RPMI8226 (cell line): ENCODE measurements around the gene TPH2.

Experiments
- DNase-seq: peaks from one replicate; pipeline ENCODE4 v3.0.0-alpha.2; 2015

Gene TPH2

GRCh38 chr12:71938728-71939385 is at the start of gene TPH2:
TSS of gene TPH2 (plus strand) at chr12:71938845. CDS start at chr12:71938987, 142 bp downstream.
- peak; percentile 75 for DNase-seq

GRCh38 chr12:71890475-71890874 is 48.2 kb upstream of the TPH2 start:
- no peak for DNase-seq

- DNase-seq: no peak
These were observed 46.6 kb upstream of the TPH2 start for GRCh38 chr12:71892059-71892458.

GRCh38 chr12:71896205-71896882 is 42.3 kb upstream of the TPH2 start:
- DNase-seq: no peak

GRCh38 chr12:71900091-71900490 is 38.6 kb upstream of the TPH2 start:
- DNase-seq: no peak

- no peak for DNase-seq
These were observed 34.0 kb upstream of the TPH2 start for GRCh38 chr12:71904629-71905028.

GRCh38 chr12:71935594-71935993 is 3.1 kb upstream of the TPH2 start:
- no peak for DNase-seq

GRCh38 chr12:71940068-71940467 is 1.4 kb downstream of the TPH2 start:
- DNase-seq: no peak

- no peak for DNase-seq
These were observed 2.5 kb downstream of the TPH2 start for GRCh38 chr12:71941174-71941573.

GRCh38 chr12:71942259-71942658 is 3.6 kb downstream of the TPH2 start:
- DNase-seq: no peak

GRCh38 chr12:71942703-71943102 is 4.1 kb downstream of the TPH2 start:
- no peak for DNase-seq

- DNase-seq: no peak
These were observed 6.5 kb downstream of the TPH2 start for GRCh38 chr12:71945121-71945520.

GRCh38 chr12:71945883-71946282 is 7.2 kb downstream of the TPH2 start:
- no peak for DNase-seq

- DNase-seq: no peak
These were observed 9.0 kb downstream of the TPH2 start for GRCh38 chr12:71947645-71948105.

GRCh38 chr12:71948390-71948789 is 9.7 kb downstream of the TPH2 start:
- DNase-seq: no peak

- no peak for DNase-seq
These were observed 11.0 kb downstream of the TPH2 start for GRCh38 chr12:71949646-71950045.

- DNase-seq: no peak
These were observed 11.8 kb downstream of the TPH2 start for GRCh38 chr12:71950404-71950803.

- no peak for DNase-seq
These were observed 12.2 kb downstream of the TPH2 start for GRCh38 chr12:71950819-71951218.

GRCh38 chr12:71954083-71954778 is 15.6 kb downstream of the TPH2 start:
- DNase-seq: no peak

GRCh38 chr12:71954861-71955260 is 16.2 kb downstream of the TPH2 start:
- no peak for DNase-seq

- DNase-seq: no peak
These were observed 17.3 kb downstream of the TPH2 start for GRCh38 chr12:71955970-71956369.

- no peak for DNase-seq
These were observed 19.4 kb downstream of the TPH2 start for GRCh38 chr12:71958056-71958455.

- no peak for DNase-seq
These were observed 19.8 kb downstream of the TPH2 start for GRCh38 chr12:71958457-71958856.

GRCh38 chr12:71958993-71959578 is 20.4 kb downstream of the TPH2 start:
- no peak for DNase-seq
